HG02798 (cell line): ENCODE measurements around the gene TGIF1.

ENCODE experiments used
- ATAC-seq: cut with Tn5 transposase; IDR thresholded peaks from one replicate; pipeline ENCODE4 v1.9.1; 2021; ENCODE audit warnings: mild to moderate bottlenecking; ENCODE audit not compliant: unreplicated experiment, poor library complexity

The TGIF1 gene

GRCh38 chr18:3479978-3480509 lies 30.1 kb downstream of the TGIF1 start:
- ATAC-seq: no peak

- ATAC-seq: no peak
Observed at GRCh38 chr18:3480827-3481573, 31.0 kb downstream of the TGIF1 start.

GRCh38 chr18:3481696-3482210 lies 31.8 kb downstream of the TGIF1 start:
- ATAC-seq: no peak

GRCh38 chr18:3482258-3482657 lies 32.3 kb downstream of the TGIF1 start:
- no peak for ATAC-seq

GRCh38 chr18:3485153-3486149 lies 35.5 kb downstream of the TGIF1 start:
- ATAC-seq: peak; percentile 42

GRCh38 chr18:3486512-3486911 lies 36.5 kb downstream of the TGIF1 start:
- no peak for ATAC-seq

GRCh38 chr18:3489462-3489861 lies 39.5 kb downstream of the TGIF1 start:
- ATAC-seq: no peak

- no peak for ATAC-seq
Observed at GRCh38 chr18:3491981-3492555, 42.1 kb downstream of the TGIF1 start.

- ATAC-seq: no peak
Observed at GRCh38 chr18:3492721-3493120, 42.7 kb downstream of the TGIF1 start.

- ATAC-seq: no peak
Observed at GRCh38 chr18:3493501-3494244, 43.7 kb downstream of the TGIF1 start.

- no peak for ATAC-seq
Observed at GRCh38 chr18:3494245-3494526, 44.2 kb downstream of the TGIF1 start.

- no peak for ATAC-seq
Observed at GRCh38 chr18:3494569-3494968, 44.6 kb downstream of the TGIF1 start.

GRCh38 chr18:3495691-3496430 lies 45.9 kb downstream of the TGIF1 start:
- no peak for ATAC-seq

GRCh38 chr18:3498698-3499471 lies 48.9 kb downstream of the TGIF1 start:
- ATAC-seq: no peak

GRCh38 chr18:3499501-3499900 lies 49.5 kb downstream of the TGIF1 start:
- no peak for ATAC-seq

- ATAC-seq: no peak
Observed at GRCh38 chr18:3500016-3500415, 50.0 kb downstream of the TGIF1 start.

- no peak for ATAC-seq
Observed at GRCh38 chr18:3502650-3503049, 52.7 kb downstream of the TGIF1 start.

- no peak for ATAC-seq
Observed at GRCh38 chr18:3504637-3505036, 54.7 kb downstream of the TGIF1 start.
